ENCODE data around the gene FAM78B. TPM values are rescaled to one million over a fixed set of nuclear protein-coding genes. Genes with fewer than 3 reads are reported as not detected.

FAM78B gene
- polyA plus RNA-seq, 1 experiment, result 0.25 TPM

DNA sequence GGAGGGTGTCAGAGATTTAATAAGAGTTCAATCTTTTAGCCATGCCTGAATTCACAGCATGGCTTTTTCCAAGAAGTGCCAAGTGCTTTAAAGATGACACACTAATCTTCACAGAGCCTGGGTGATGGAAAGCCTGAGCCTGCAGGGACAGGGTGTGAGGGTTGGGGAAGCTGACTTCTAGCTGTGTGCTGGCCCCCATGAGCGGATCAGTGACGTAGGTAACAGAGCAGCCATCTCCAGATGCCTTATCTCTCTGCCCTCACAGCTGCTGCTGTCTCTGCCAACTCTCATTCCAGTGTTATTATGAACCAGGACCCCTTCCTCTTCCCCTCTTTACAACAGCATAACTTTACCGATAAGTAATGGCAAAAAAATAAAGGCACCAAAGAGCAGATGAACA, 30.6 kb downstream of the FAM78B start:
- Histone ChIP-seq H3K36me3 (ENCODE audit: control insufficient read depth, insufficient read depth, low read length) (no peaks in the 10 kb centered on the region), H3K4me3 (ENCODE audit: low read depth, low read length) (no peak overlapping the region), H3K27me3 (ENCODE audit: control insufficient read depth, insufficient read depth, low read length) (no peaks in the 10 kb centered on the region)
- DNase-seq (ENCODE audit: low read depth), result no peak
- TF ChIP-seq CTCF (IDR thresholded peaks at IDR 0.05; ENCODE audit: insufficient read depth, low read depth, low read length), result no peak
- ChIA-PET CTCF (no interaction called here), POLR2A (no interaction called here)

DNA sequence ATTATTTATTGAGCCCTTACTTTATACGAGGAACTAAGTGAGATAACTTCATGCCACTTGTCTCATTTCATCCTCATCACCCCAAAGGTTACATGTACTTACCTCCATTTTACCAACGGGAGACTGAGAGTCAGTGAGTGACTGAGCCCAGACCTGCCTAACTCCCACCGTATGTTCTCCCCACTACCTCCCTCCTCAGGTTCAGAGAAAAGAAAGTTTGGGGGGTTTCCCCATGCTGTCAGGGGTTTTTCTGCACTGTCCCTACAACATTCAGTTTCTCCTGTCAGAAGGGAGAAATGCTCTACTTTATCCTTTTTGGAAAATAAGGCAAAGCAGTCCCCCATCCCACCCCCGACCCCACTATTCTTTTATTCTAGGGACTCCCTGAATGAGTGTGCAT, 32.9 kb downstream of the FAM78B start:
- Histone ChIP-seq H3K27me3 (ENCODE audit: control insufficient read depth, insufficient read depth, low read length) (no peaks in the 10 kb centered on the region), H3K36me3 (ENCODE audit: control insufficient read depth, insufficient read depth, low read length) (no peaks in the 10 kb centered on the region), H3K4me3 (ENCODE audit: low read depth, low read length) (no peak overlapping the region)
- DNase-seq (ENCODE audit: low read depth), result no peak
- ChIA-PET POLR2A (no interaction called here), CTCF (no interaction called here)
- TF ChIP-seq CTCF (IDR thresholded peaks at IDR 0.05; ENCODE audit: insufficient read depth, low read depth, low read length), result no peak

DNA sequence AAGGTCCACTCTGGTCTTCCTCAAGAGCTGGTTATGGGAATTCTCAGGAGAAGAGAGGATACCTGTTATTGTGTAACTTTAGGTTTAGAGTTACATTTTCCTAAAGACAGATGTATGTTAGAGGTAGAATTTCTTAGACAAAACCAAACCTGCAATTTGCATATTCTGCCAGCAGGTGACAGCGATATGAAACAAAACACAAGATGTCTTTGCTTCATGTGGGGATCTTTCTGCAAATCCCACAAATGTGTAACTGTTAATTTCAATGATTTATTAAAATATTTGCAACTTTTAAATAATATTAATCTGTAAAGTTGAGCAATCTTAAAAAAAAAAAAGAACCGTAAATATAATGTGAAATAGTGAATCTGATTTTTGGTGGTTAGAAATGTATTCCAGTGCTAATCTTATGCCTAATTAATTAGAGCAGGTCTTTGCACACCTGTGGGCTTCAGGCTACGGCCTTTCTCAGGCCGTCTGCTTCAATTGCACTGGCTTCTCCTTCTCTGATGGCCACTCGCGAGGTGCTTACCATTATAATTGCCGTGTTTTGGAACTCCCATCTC, 33.4 kb downstream of the FAM78B start:
- no peak overlapping the region for H3K4me3 ChIP-seq (ENCODE audit: low read depth, low read length)
- ChIA-PET CTCF (no interaction called here), POLR2A (no interaction called here)
- TF ChIP-seq CTCF (IDR thresholded peaks at IDR 0.05; ENCODE audit: insufficient read depth, low read depth, low read length), result no peak
- H3K36me3 ChIP-seq (ENCODE audit: control insufficient read depth, insufficient read depth, low read length), result no peaks in the 10 kb centered on the region
- DNase-seq (ENCODE audit: low read depth), result no peak
- H3K27me3 ChIP-seq (ENCODE audit: control insufficient read depth, insufficient read depth, low read length), result no peaks in the 10 kb centered on the region

DNA sequence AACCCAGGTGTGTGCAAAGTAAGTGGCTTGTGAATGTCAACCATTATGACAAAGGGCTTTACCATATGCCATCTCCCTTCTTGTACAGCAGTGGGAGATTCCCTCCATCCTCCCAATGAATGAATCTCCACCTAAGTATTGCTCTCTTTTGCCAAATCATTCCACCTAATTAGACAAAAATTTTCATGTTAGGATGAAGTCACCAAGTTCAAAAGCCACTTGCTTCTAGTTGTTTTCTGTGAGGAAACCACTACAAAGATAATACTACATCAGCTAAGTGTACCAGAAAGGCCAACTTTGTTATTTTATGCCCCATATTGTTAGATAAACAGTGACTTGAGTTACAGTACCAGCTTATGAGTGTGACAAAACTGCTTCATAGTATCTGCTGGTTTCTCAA, 34.3 kb downstream of the FAM78B start:
- DNase-seq (ENCODE audit: low read depth), result no peak
- Histone ChIP-seq H3K4me3 (ENCODE audit: low read depth, low read length) (no peak overlapping the region), H3K27me3 (ENCODE audit: control insufficient read depth, insufficient read depth, low read length) (no peaks in the 10 kb centered on the region), H3K36me3 (ENCODE audit: control insufficient read depth, insufficient read depth, low read length) (no peaks in the 10 kb centered on the region)
- ChIA-PET POLR2A (no interaction called here), CTCF (interaction anchor here (0.9 kb wide), 1 partner anchor 9 kb away, joined by 3 read pairs; no protein-coding TSS in a partner anchor)
- no peak for TF ChIP-seq CTCF (IDR thresholded peaks at IDR 0.05; ENCODE audit: insufficient read depth, low read depth, low read length)

DNA sequence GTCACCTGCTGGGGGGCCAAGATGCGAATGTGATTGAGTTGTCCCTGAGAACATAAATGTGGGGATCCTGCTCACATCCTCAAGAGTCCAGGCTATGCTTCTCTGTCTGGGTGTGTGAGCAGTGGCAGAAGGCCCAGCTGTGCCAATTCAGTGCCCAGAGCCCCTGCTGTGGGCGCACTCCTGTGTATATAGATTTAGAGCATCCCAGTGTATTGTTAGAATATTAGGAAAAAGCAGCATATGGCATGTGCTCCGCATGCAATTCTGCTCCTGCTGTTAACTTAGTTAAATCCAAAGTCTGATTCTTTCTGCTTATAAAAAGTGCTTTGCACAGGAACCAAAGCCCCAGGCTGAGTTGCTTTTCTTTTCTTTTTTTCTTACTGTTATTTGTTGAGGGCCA, 37.8 kb downstream of the FAM78B start:
- TF ChIP-seq CTCF (IDR thresholded peaks at IDR 0.05; ENCODE audit: insufficient read depth, low read depth, low read length), result no peak
- CTCF ChIA-PET, result no interaction called here

More for the DNA sequence above, 37.8 kb downstream of the FAM78B start:
- Histone ChIP-seq H3K27me3 (ENCODE audit: control insufficient read depth, insufficient read depth, low read length) (no peaks in the 10 kb centered on the region), H3K4me3 (ENCODE audit: low read depth, low read length) (no peak overlapping the region), H3K36me3 (ENCODE audit: control insufficient read depth, insufficient read depth, low read length) (no peaks in the 10 kb centered on the region)
- no peak for DNase-seq (ENCODE audit: low read depth)
- POLR2A ChIA-PET, result no interaction called here

All from BJ (cell line).